ENCODE measurements around the gene COQ4.

- TF ChIP-seq POLR2AphosphoS5 (IDR thresholded peaks at IDR 0.05; ENCODE audit: low read depth, low read length) (no peak), CTCF (IDR thresholded peaks at IDR 0.05) (no peak), SIN3A (IDR thresholded peaks at IDR 0.05; ENCODE audit: borderline replicate concordance, low read depth, low read length) (no peak), RCOR1 (IDR thresholded peaks at IDR 0.05; ENCODE audit: low read length) (no peak), EP300 (IDR thresholded peaks at IDR 0.05; ENCODE audit: borderline replicate concordance in 1 of 2, low read depth in 1 of 2, low read length in 1 of 2) (no peak), YY1 (IDR thresholded peaks at IDR 0.05; ENCODE audit: low read depth) (no peak), TAF1 (IDR thresholded peaks at IDR 0.05; ENCODE audit: borderline replicate concordance, low read depth, low read length) (no peak), REST (IDR thresholded peaks at IDR 0.05; ENCODE audit: low read depth, low read length) (no peak), IRF3 (IDR thresholded peaks at IDR 0.05; ENCODE audit: low read depth, low read length) (no peak), RAD21 (IDR thresholded peaks at IDR 0.05; ENCODE audit: low read length) (no peak)
Measured at GRCh38 chr9:128309551-128309950, 13.1 kb upstream of the COQ4 start.

Data from SK-N-SH (cell line).